ENCODE data around the gene KLHDC8B. TPM values are rescaled to one million over a fixed set of nuclear protein-coding genes. Genes with fewer than 3 reads are reported as not detected.

Gene KLHDC8B
- total and polyA plus RNA-seq, 2 donors (not counting 3 experiments of a cell fraction or from before 2014, with no cell fraction given), result 36.0 to 77.8 TPM

GRCh38 chr3:49124203-49124602, 47.2 kb upstream of the KLHDC8B start:
- FAIRE-seq (no peak), DNase-seq (ENCODE audit: low read depth, low spot score) (no peak)
- CTCF ChIA-PET, result no interaction called here
- H4K20me1 ChIP-seq (replicated peaks; ENCODE audit: control insufficient read depth, extremely low read depth, insufficient read depth, low read length), result no peaks in the 10 kb centered on the region
- H3K9ac ChIP-seq (replicated peaks; ENCODE audit: extremely low read depth, insufficient read depth, low read length), result no peak overlapping the region
- H3K4me1 ChIP-seq (ENCODE audit: control insufficient read depth, extremely low read depth, insufficient read depth, low read length), result peaks cover 9% of the 10 kb centered on the region
- no peaks in the 10 kb centered on the region for H3K9me3 ChIP-seq (replicated peaks; ENCODE audit: control insufficient read depth, insufficient read depth, low read length)
- peaks cover 5 to 65% of the 10 kb centered on the region in 2 experiments for H3K36me3 ChIP-seq (ENCODE audit: control insufficient read depth in 2 of 2, extremely low read depth in 1 of 2, insufficient read depth in 2 of 2, low read length in 2 of 2)
- no TSS peak for BruUV-seq (replicated peaks)
- dilution Hi-C loops (cut with MboI; ENCODE audit: extremely low pct_ligation_motif_present, low sequenced_read_pairs), result no loop called here
- no peak for TF ChIP-seq MYC (IDR thresholded peaks at IDR 0.05; ENCODE audit: low read depth, low read length)
- no peak for TF ChIP-seq CTCF (IDR thresholded peaks at IDR 0.05; ENCODE audit: extremely low read depth in 1 of 2, insufficient read depth in 1 of 2, low read depth in 1 of 2, low read length in 2 of 2)
- no peak for TF ChIP-seq FOS (IDR thresholded peaks at IDR 0.05; ENCODE audit: borderline replicate concordance, insufficient read depth, low read length)
- TF ChIP-seq GATA2 (IDR thresholded peaks at IDR 0.05; ENCODE audit: insufficient read depth, insufficient read length, low read depth, low read length), result no peak
- no peak for TF ChIP-seq JUN (IDR thresholded peaks at IDR 0.05; ENCODE audit: borderline replicate concordance, insufficient read depth, insufficient read length, low read depth)
- no peak for TF ChIP-seq POLR2AphosphoS5 (IDR thresholded peaks at IDR 0.05; ENCODE audit: insufficient read depth, low read depth, low read length)
- TF ChIP-seq MAX (IDR thresholded peaks at IDR 0.05; ENCODE audit: insufficient read depth, insufficient read length), result no peak
- TF ChIP-seq POLR2A (IDR thresholded peaks at IDR 0.05; ENCODE audit: low read depth, low read length), result no peak
- TF ChIP-seq EZH2 (IDR thresholded peaks at IDR 0.05; ENCODE audit: borderline replicate concordance, low read depth, low read length, severe bottlenecking), result no peak
- POLR2A ChIA-PET, result no interaction called here
- H3K4me3 ChIP-seq (replicated peaks in 1 of 3; ENCODE audit: insufficient read depth in 1 of 3, low read depth in 1 of 3, low read length in 3 of 3), result no peak overlapping the region
- no peak overlapping the region for H3K27ac ChIP-seq (ENCODE audit: insufficient read depth, low read depth, low read length)
- no peak overlapping the region for H2AFZ ChIP-seq (ENCODE audit: low read depth, low read length)
- intact Hi-C loops (cut with micrococcal nuclease), result no loop called here
- H3K79me2 ChIP-seq (ENCODE audit: control insufficient read depth, insufficient read depth, low read length), result peaks cover 10% of the 10 kb centered on the region
- H3K27me3 ChIP-seq (ENCODE audit: control insufficient read depth in 2 of 2, insufficient read depth in 2 of 2, low read length in 2 of 2), result no peaks in the 10 kb centered on the region
- H3K9me1 ChIP-seq (replicated peaks; ENCODE audit: control insufficient read depth, extremely low read depth, insufficient read depth, low read length), result no peaks in the 10 kb centered on the region
- no peak overlapping the region for H3K4me2 ChIP-seq (ENCODE audit: insufficient read depth, low read length)

All from endothelial cell of umbilical vein (primary cell).